SU-DHL-6 (cell line): ENCODE measurements around the gene CRTC3.

Experiments used
- EZH2phosphoT487 ChIP-seq: fragments of 200-600 bp; sonication (generic), shearing (Covaris generic); conservative IDR thresholded peaks from 2 replicates; pipeline ENCODE4 v1.6.1; 2018; ENCODE audit warnings: mild to moderate bottlenecking, antibody characterized with exemption, low read length, moderate library complexity, mixed read lengths
- TF ChIP-seq, protein P1 (sequence below): fragments of 200-600 bp; sonication (generic); IDR thresholded peaks from one replicate; pipeline ENCODE4 v1.5.1; 2017; ENCODE audit warnings: antibody characterized with exemption, mild to moderate bottlenecking, low read length, moderate library complexity; ENCODE audit not compliant: insufficient read depth, poor library complexity, severe bottlenecking

DNA sequence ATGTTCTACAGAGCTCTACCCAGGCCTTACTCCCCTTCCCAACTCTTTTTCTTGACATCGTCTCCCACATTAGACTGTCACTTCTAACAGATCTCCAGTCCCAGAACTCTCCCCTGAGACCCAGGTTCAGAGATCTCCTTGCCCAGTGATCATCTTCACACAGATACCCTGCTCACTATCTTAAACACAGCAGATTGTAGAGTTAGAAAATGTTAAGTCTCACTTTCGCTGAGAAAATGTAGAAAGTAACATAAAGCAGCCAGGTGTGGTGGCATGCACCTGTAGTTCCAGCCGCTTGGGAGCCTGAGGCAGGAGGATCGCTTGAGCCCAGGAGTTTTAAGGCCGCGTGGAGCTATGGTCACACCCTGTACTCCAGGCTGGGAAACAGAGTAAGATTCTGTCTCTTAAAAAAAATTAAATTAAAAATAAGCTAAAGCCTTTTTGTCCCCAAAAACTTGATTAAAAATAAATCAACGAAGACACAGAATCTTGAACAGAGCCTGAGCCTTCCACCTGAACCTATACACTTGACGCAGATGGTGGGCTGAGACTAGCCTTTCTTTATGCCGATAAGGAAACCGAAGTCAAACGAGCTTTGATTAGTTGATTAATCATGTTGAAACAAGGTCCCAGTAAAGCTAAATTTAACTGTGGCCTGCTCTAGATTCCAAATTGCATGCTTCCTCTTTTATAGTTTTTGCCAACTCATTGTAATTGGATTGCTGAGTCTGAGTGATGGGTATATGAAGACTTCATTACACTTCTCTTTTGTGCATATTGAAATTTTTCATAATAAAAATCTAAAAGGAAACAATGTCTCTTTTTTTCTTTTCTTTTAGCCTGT is 156.1 kb downstream of the CRTC3 start:
- TF ChIP-seq, protein P1, sequence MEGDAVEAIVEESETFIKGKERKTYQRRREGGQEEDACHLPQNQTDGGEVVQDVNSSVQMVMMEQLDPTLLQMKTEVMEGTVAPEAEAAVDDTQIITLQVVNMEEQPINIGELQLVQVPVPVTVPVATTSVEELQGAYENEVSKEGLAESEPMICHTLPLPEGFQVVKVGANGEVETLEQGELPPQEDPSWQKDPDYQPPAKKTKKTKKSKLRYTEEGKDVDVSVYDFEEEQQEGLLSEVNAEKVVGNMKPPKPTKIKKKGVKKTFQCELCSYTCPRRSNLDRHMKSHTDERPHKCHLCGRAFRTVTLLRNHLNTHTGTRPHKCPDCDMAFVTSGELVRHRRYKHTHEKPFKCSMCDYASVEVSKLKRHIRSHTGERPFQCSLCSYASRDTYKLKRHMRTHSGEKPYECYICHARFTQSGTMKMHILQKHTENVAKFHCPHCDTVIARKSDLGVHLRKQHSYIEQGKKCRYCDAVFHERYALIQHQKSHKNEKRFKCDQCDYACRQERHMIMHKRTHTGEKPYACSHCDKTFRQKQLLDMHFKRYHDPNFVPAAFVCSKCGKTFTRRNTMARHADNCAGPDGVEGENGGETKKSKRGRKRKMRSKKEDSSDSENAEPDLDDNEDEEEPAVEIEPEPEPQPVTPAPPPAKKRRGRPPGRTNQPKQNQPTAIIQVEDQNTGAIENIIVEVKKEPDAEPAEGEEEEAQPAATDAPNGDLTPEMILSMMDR = no peak
- TF ChIP-seq EZH2phosphoT487 = no peak
